Measurements from ENCODE around the gene HNF1B. TPM values are rescaled to one million over a fixed set of nuclear protein-coding genes. Genes with fewer than 3 reads are reported as not detected.

The HNF1B gene
- total RNA-seq, 1 donor from 2014 or later, result 40.0 TPM

DNA sequence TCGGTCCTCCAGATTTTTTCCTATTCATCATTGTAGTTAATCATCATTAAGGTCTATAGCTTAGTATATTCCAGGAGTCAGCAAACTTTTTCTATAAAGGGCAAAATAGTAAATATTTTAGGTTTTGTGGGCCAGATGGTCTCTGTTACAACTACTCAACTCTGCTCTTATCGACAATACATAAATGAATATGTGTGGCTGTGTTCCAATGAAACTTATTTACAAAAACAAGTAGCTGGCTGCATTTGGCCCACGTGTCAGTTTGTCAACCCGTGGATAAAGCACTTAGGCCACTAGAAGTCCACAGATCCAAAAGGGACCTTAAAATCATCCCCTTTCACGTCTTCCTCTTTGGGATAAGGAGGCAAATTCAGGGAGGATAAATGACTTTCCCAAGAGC lies 5.4 kb upstream of the HNF1B start:
- peaks cover 30% of the 10 kb centered on the region for H3K27me3 Mint-ChIP-seq

DNA sequence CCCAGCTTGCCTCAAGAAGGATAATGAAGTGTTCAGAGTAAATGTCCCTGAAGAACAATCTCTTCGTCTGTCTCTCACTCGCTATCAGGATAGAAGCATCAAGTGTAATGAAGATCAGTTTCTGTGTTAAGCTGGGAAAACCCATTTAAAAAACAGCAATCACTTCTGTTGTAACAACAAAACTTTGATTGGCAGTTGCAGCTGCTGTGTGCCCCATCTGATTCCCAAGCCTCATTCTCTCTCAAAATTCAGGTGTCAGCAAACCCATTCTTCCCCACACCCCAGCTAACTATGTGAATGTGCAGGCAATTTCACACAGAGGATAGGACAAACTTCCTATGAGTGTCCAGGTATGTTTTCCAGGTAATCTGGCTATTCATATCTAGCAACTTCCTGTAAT lies 2.4 kb upstream of the HNF1B start:
- ATAC-seq (ENCODE audit: low read depth), result no peak
- Mint-ChIP-seq H3K4me3 (no peak overlapping the region), H3K27ac (no peak overlapping the region), H3K9me3 (no peaks in the 10 kb centered on the region), H3K4me1 (peaks cover 43% of the 10 kb centered on the region), H3K27me3 (peaks cover 34% of the 10 kb centered on the region), H3K36me3 (ENCODE audit: low read depth) (peaks cover 11% of the 10 kb centered on the region)
- intact Hi-C loops (cut with micrococcal nuclease), result no loop called here
- no peak for DNase-seq
- TF ChIP-seq, protein P1, sequence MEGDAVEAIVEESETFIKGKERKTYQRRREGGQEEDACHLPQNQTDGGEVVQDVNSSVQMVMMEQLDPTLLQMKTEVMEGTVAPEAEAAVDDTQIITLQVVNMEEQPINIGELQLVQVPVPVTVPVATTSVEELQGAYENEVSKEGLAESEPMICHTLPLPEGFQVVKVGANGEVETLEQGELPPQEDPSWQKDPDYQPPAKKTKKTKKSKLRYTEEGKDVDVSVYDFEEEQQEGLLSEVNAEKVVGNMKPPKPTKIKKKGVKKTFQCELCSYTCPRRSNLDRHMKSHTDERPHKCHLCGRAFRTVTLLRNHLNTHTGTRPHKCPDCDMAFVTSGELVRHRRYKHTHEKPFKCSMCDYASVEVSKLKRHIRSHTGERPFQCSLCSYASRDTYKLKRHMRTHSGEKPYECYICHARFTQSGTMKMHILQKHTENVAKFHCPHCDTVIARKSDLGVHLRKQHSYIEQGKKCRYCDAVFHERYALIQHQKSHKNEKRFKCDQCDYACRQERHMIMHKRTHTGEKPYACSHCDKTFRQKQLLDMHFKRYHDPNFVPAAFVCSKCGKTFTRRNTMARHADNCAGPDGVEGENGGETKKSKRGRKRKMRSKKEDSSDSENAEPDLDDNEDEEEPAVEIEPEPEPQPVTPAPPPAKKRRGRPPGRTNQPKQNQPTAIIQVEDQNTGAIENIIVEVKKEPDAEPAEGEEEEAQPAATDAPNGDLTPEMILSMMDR (IDR thresholded peaks at IDR 0.05), result no peak
- ChIA-PET CTCF (interaction anchor here (0.9 to 4.0 kb wide), 3 partner anchors 24 to 69 kb away, joined by 3 to 32 read pairs (median 3); no protein-coding TSS in a partner anchor), POLR2A (interaction anchor here (1.5 to 5.3 kb wide), 5 partner anchors 15 to 44 kb away, joined by 5 to 112 read pairs (median 33); no protein-coding TSS in a partner anchor)

More for the DNA sequence above, 5.4 kb upstream of the HNF1B start:
- H3K4me1 Mint-ChIP-seq, result peaks cover 28% of the 10 kb centered on the region
- ChIA-PET CTCF (no interaction called here), POLR2A (interaction anchor here (1.5 to 1.9 kb wide), 3 partner anchors 10 to 24 kb away, joined by 5 to 9 read pairs (median 7); no protein-coding TSS in a partner anchor)
- TF ChIP-seq, protein P1 (IDR thresholded peaks at IDR 0.05), result no peak
- no peak overlapping the region for H3K27ac Mint-ChIP-seq
- DNase-seq (no peak), ATAC-seq (ENCODE audit: low read depth) (no peak)
- H3K9me3 Mint-ChIP-seq, result no peaks in the 10 kb centered on the region
- intact Hi-C loops (cut with micrococcal nuclease), result no loop called here
- H3K4me3 Mint-ChIP-seq, result no peak overlapping the region
- peaks cover 6% of the 10 kb centered on the region for H3K36me3 Mint-ChIP-seq (ENCODE audit: low read depth)

DNA sequence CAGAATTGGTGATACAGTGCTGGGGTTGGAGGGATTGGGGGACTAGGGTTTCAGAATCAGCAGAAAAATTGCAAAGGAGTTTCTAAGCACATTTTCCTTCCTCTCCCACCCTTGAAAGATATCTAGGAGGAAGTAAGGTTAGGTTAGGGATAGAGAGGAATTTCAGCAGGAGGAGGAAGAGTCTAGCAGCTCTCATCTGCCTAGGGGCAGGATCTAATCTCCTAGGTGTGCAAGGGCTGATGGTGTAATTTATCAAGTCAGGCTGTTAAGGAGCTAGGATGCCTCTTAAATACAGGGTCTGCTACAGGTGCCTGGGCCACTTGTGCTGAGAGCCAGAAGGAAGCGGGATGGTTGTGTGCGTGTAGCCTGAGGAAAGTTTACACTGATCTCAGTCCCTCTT lies 1.8 kb upstream of the HNF1B start:
- ChIA-PET CTCF (interaction anchor here (0.7 to 4.0 kb wide), 5 partner anchors 24 to 70 kb away, joined by 3 to 32 read pairs (median 4); no protein-coding TSS in a partner anchor), POLR2A (interaction anchor here (1.2 to 5.3 kb wide), 8 partner anchors 8 to 45 kb away, joined by 4 to 112 read pairs (median 30); no protein-coding TSS in a partner anchor)
- peak overlapping the region; percentile 24 for H3K27ac Mint-ChIP-seq
- intact Hi-C loops (cut with micrococcal nuclease), result no loop called here
- H3K36me3 Mint-ChIP-seq (ENCODE audit: low read depth), result peaks cover 11% of the 10 kb centered on the region
- H3K4me1 Mint-ChIP-seq, result peaks cover 47% of the 10 kb centered on the region
- peak overlapping the region; percentile 97 for H3K4me3 Mint-ChIP-seq
- DNase-seq, result no peak
- ATAC-seq (ENCODE audit: low read depth), result no peak
- no peaks in the 10 kb centered on the region for H3K9me3 Mint-ChIP-seq
- TF ChIP-seq, protein P1 (IDR thresholded peaks at IDR 0.05), result no peak
- peaks cover 35% of the 10 kb centered on the region for H3K27me3 Mint-ChIP-seq

DNA sequence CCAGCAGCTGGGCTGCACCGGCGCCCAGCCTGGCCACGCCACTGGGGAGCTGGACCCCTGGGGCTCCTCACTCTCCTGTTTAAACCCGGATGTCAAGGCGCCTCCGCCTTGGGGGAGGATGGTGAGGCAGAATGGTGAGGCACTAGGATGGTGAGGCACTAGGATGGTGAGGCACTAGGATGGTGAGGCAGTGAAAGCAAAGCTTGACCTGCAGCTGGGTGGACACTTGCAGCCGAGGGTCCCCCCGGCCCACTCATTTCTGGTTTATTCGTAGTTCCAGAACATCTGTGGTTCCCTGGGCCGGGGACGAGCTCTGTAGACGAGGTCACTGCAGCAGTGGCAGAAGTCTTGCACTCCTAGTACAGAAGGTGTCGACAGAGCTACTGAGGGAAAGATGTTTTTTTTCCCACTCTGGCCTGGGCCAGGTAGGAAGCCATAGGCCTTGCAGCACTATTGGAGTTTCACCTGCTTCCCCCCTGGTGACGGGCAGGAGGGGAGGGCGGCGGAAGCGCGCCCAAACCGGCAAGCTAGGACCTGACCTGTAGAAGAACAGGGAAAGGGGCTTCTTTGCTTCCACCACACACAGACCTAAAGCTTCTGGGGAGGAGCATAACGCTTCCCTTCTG lies 1.1 kb upstream of the HNF1B start:
- TF ChIP-seq, protein P1 (IDR thresholded peaks at IDR 0.05), result no peak
- ATAC-seq (ENCODE audit: low read depth) (no peak), DNase-seq (no peak)
- ChIA-PET CTCF (interaction anchor here (0.7 to 4.0 kb wide), 4 partner anchors 25 to 69 kb away, joined by 3 to 32 read pairs (median 8); no protein-coding TSS in a partner anchor), POLR2A (interaction anchor here (0.8 to 5.3 kb wide), 15 partner anchors 8 to 140 kb away, joined by 3 to 112 read pairs (median 4); partner anchors contain the start of genes DDX52 and SYNRG)
- peaks cover 51% of the 10 kb centered on the region for H3K4me1 Mint-ChIP-seq
- peaks cover 39% of the 10 kb centered on the region for H3K27me3 Mint-ChIP-seq
- H3K36me3 Mint-ChIP-seq (ENCODE audit: low read depth), result peaks cover 11% of the 10 kb centered on the region
- H3K27ac Mint-ChIP-seq, result no peak overlapping the region
- peak overlapping the region; percentile 97 for H3K4me3 Mint-ChIP-seq
- intact Hi-C loops (cut with micrococcal nuclease), result loop anchor here (1.0 kb wide), 3 partner anchors 14 to 45 kb away; no protein-coding TSS in a partner anchor
- no peaks in the 10 kb centered on the region for H3K9me3 Mint-ChIP-seq

DNA sequence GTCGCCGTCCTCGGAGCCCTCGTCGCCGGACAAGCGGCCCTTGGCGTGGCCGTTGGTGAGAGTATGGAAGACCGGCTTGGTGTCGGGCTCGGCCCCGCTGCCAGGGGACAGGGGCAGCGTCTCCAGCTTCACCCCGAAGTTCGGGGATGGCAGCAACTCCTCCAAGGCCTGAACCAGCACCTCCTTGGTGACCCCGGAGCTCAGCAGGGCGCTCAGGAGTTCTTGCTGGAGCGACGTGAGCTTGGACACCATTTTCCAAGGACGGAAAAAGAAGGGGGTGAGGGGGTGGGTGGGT lies 279 bp downstream of the HNF1B start:
- ChIA-PET POLR2A (interaction anchor here (0.6 to 5.3 kb wide), 18 partner anchors 9 to 375 kb away, joined by 3 to 112 read pairs (median 6); partner anchors contain the start of genes DDX52 and SYNRG), CTCF (interaction anchor here (0.8 to 4.0 kb wide), 4 partner anchors 21 to 47 kb away, joined by 3 to 32 read pairs (median 7); no protein-coding TSS in a partner anchor)
- intact Hi-C loops (cut with micrococcal nuclease), result no loop called here
- Mint-ChIP-seq H3K36me3 (ENCODE audit: low read depth) (peaks cover 11% of the 10 kb centered on the region), H3K4me3 (peak overlapping the region; percentile 97), H3K27me3 (peaks cover 38% of the 10 kb centered on the region), H3K4me1 (peaks cover 49% of the 10 kb centered on the region), H3K27ac (peak overlapping the region; percentile 90), H3K9me3 (no peaks in the 10 kb centered on the region)
- ATAC-seq (ENCODE audit: low read depth), result no peak
- no peak for DNase-seq
- TF ChIP-seq, protein P1 (IDR thresholded peaks at IDR 0.05), result no peak

All from activated B cell treated with CpG ODN at 0.5 μM for 24 hours (primary cell).